H1 (cell line): ENCODE data around the gene EGFR. TPM values are rescaled to one million over a fixed set of nuclear protein-coding genes. Genes with fewer than 3 reads are reported as not detected.

Experiments
- CTCF ChIA-PET: fragments of 300-600 bp; sonication (Branson Sonifier 250); formaldehyde crosslinking; loops from one replicate; lab custom pipeline; 2021; ENCODE audit not compliant: partially characterized antibody; lab: Charles Lee
- POLR2A ChIA-PET: fragments of 300-600 bp; sonication (Branson Sonifier 250); formaldehyde crosslinking; loops from one replicate; lab custom pipeline; 2021; ENCODE audit warnings: inconsistent platforms; ENCODE audit not compliant: partially characterized antibody; lab: Charles Lee
- DNase-seq, 2 experiments: peaks; one replicate each; pipeline versions ENCODE4 v3.0.0 to v3.0.0-alpha.2; 2010 to 2022; ENCODE audit warnings: low spot score in 2 of 2, low read depth in 1 of 2, mixed read lengths in 1 of 2
- FAIRE-seq: peaks from 2 replicates; lab custom pipeline; 2011; peaks lifted over from hg19 to GRCh38; lab: Jason Lieb, UNC
- H2AFZ ChIP-seq: 2 replicates; pipeline ENCODE4 v1.8.1; 2012; ENCODE audit warnings: low read length, inconsistent platforms
- H2AK5ac ChIP-seq: 2 replicates; pipeline ENCODE4 v1.6.1; 2013; ENCODE audit warnings: low read depth, low read length
- H2BK120ac ChIP-seq: replicated peaks from 2 replicates; pipeline ENCODE3; 2013; ENCODE audit warnings: low read depth, low read length, inconsistent platforms
- H2BK12ac ChIP-seq: 2 replicates; pipeline ENCODE4 v1.6.1; 2013; ENCODE audit warnings: low read depth, low read length
- H2BK15ac ChIP-seq: 2 replicates; pipeline ENCODE4 v1.6.1; 2013; ENCODE audit warnings: low read length
- H2BK20ac ChIP-seq: 2 replicates; pipeline ENCODE4 v1.6.1; 2013; ENCODE audit warnings: low read length
- H2BK5ac ChIP-seq: 2 replicates; pipeline ENCODE4 v1.6.1; 2013; ENCODE audit warnings: low read depth, low read length
- H3K14ac ChIP-seq: 2 replicates; pipeline ENCODE4 v1.6.1; 2013; ENCODE audit warnings: inconsistent platforms; ENCODE audit not compliant: insufficient read length
- H3K18ac ChIP-seq: 2 replicates; pipeline ENCODE4 v1.6.1; 2013; ENCODE audit warnings: low read length; ENCODE audit errors: extremely low read depth
- H3K23ac ChIP-seq: 2 replicates; pipeline ENCODE4 v1.6.1; 2013; ENCODE audit warnings: inconsistent platforms; ENCODE audit not compliant: insufficient read length
- H3K23me2 ChIP-seq: 2 replicates; pipeline ENCODE4 v1.6.1; 2013; ENCODE audit warnings: low read depth, low read length
- H3K27ac ChIP-seq: 2 replicates; pipeline ENCODE4 v1.6.1; 2011; ENCODE audit warnings: low read depth, low read length, inconsistent platforms
- H3K27me3 ChIP-seq, 4 experiments: replicated peaks in 1 of 4; 1 replicate in 1 of 4; 2 replicates in 3 of 4; pipeline versions ENCODE4 v1.6.1 to v1.8.1; 2011 to 2013; ENCODE audit warnings: low read length in 3 of 4, mild to moderate bottlenecking in 3 of 4, inconsistent platforms in 2 of 4, mixed read lengths in 2 of 4, moderate library complexity in 1 of 4; ENCODE audit not compliant: control insufficient read depth in 3 of 4, insufficient read depth in 3 of 4; ENCODE audit errors: extremely low read depth in 1 of 4
- H3K36me3 ChIP-seq, 4 experiments: 2 replicates each; pipeline versions ENCODE4 v1.6.1 to v1.8.1; 2011 to 2013; ENCODE audit warnings: mild to moderate bottlenecking in 4 of 4, low read length in 3 of 4, moderate library complexity in 2 of 4, control low read depth in 1 of 4, inconsistent platforms in 1 of 4; ENCODE audit not compliant: insufficient read depth in 4 of 4, control insufficient read depth in 2 of 4
- H3K4ac ChIP-seq: replicated peaks from 2 replicates; pipeline ENCODE3; 2013; ENCODE audit warnings: low read length, low read depth, mixed read lengths, inconsistent platforms; ENCODE audit not compliant: insufficient read length
- H3K4me1 ChIP-seq, 4 experiments: replicated peaks in 1 of 4; 1 replicate in 1 of 4; 2 replicates in 3 of 4; pipeline versions ENCODE4 v1.6.1 to v1.8.1; 2011 to 2013; ENCODE audit warnings: low read length in 3 of 4, inconsistent platforms in 2 of 4, mixed read lengths in 1 of 4; ENCODE audit not compliant: insufficient read depth in 4 of 4, control insufficient read depth in 3 of 4
- H3K4me2 ChIP-seq, 2 experiments: 2 replicates each; pipeline versions ENCODE4 v1.6.1 to v1.8.1; 2011 to 2013; ENCODE audit warnings: low read depth in 2 of 2, low read length in 2 of 2, control low read depth in 1 of 2, inconsistent platforms in 1 of 2, mild to moderate bottlenecking in 1 of 2; ENCODE audit not compliant: insufficient read depth in 1 of 2
- H3K4me3 ChIP-seq, 4 experiments: fragments of 200-600, 300-600 bp in 1 of 4; sonication (generic), shearing (Covaris generic), sonication (Bioruptor Twin) in 1 of 4; 2 replicates each; pipeline versions ENCODE4 v1.5.1 to v1.8.1; 2011 to 2016; ENCODE audit warnings: low read length in 4 of 4, low read depth in 3 of 4, control low read depth in 2 of 4, inconsistent platforms in 2 of 4, mild to moderate bottlenecking in 2 of 4, mixed read lengths in 1 of 4, moderate library complexity in 1 of 4; ENCODE audit not compliant: insufficient read depth in 2 of 4; ENCODE audit errors: extremely low read depth in 1 of 4
- H3K56ac ChIP-seq: replicated peaks from 2 replicates; pipeline ENCODE3; 2013; ENCODE audit warnings: low read depth, mild to moderate bottlenecking, mixed read lengths, low read length, inconsistent platforms; ENCODE audit not compliant: insufficient read length
- H3K79me1 ChIP-seq: 2 replicates; pipeline ENCODE4 v1.6.1; 2013; ENCODE audit warnings: low read depth, low read length, control low read depth
- H3K79me2 ChIP-seq, 2 experiments: 2 replicates each; pipeline versions ENCODE4 v1.6.1 to v1.8.1; 2012 to 2013; ENCODE audit warnings: low read length in 2 of 2, mild to moderate bottlenecking in 2 of 2, inconsistent platforms in 1 of 2; ENCODE audit not compliant: insufficient read depth in 2 of 2, control insufficient read depth in 1 of 2
- H3K9ac ChIP-seq, 4 experiments: replicated peaks in 1 of 4; 1 replicate in 1 of 4; 2 replicates in 3 of 4; pipeline versions ENCODE4 v1.6.1 to v1.8.1; 2011 to 2013; ENCODE audit warnings: low read depth in 3 of 4, low read length in 3 of 4, control low read depth in 2 of 4, mild to moderate bottlenecking in 2 of 4, moderate library complexity in 2 of 4, inconsistent platforms in 1 of 4; ENCODE audit errors: extremely low read depth in 1 of 4
- H3K9me3 ChIP-seq, 2 experiments: 2 replicates each; pipeline versions ENCODE4 v1.6.1 to v1.8.1; 2012 to 2013; ENCODE audit warnings: mild to moderate bottlenecking in 2 of 2, moderate library complexity in 2 of 2, control low read depth in 1 of 2, inconsistent platforms in 1 of 2, low read depth in 1 of 2, low read length in 1 of 2, mixed read lengths in 1 of 2; ENCODE audit not compliant: insufficient read depth in 2 of 2
- H4K20me1 ChIP-seq, 2 experiments: replicated peaks in 1 of 2; 2 replicates each; pipeline versions ENCODE3 to v1.8.1; 2011 to 2013; ENCODE audit warnings: inconsistent platforms in 2 of 2, low read length in 2 of 2, mild to moderate bottlenecking in 1 of 2; ENCODE audit not compliant: insufficient read depth in 2 of 2, control insufficient read depth in 1 of 2
- H4K5ac ChIP-seq: 2 replicates; pipeline ENCODE4 v1.6.1; 2013; ENCODE audit warnings: low read length, low read depth, mixed read lengths, inconsistent platforms; ENCODE audit not compliant: insufficient read length
- H4K8ac ChIP-seq: 2 replicates; pipeline ENCODE4 v1.8.0; 2013; ENCODE audit warnings: mild to moderate bottlenecking, moderate library complexity, low read length, inconsistent platforms; ENCODE audit not compliant: insufficient read depth; ENCODE audit errors: extremely low read depth
- H4K91ac ChIP-seq: replicated peaks from 2 replicates; pipeline ENCODE3; 2013; ENCODE audit warnings: low read length, mixed read lengths, inconsistent platforms; ENCODE audit not compliant: insufficient read length
- BACH1 ChIP-seq: IDR thresholded peaks from 2 replicates; pipeline ENCODE4 v1.6.1; 2012; ENCODE audit warnings: low read length, improper control_type of control experiment
- CBX8 ChIP-seq: fragments of 300-800, 300-1000 bp; sonication (generic); IDR thresholded peaks from 2 replicates; pipeline ENCODE4 v1.7.1; 2016; ENCODE audit warnings: low read depth, low read length, borderline replicate concordance
- CHD2 ChIP-seq: IDR thresholded peaks from 2 replicates; pipeline ENCODE4 v1.6.1; 2012; ENCODE audit warnings: low read length, improper control_type of control experiment
- EZH2 ChIP-seq: fragments of 200-600 bp; sonication (generic); IDR thresholded peaks from 2 replicates; pipeline ENCODE4 v1.7.1; 2012; ENCODE audit warnings: low read depth, mild to moderate bottlenecking, moderate library complexity, low read length, inconsistent platforms; ENCODE audit not compliant: severe bottlenecking
- JUN ChIP-seq: IDR thresholded peaks from 2 replicates; pipeline ENCODE4 v1.6.1; 2011; ENCODE audit warnings: low read depth, mild to moderate bottlenecking, improper control_type of control experiment, low read length
- JUND ChIP-seq: IDR thresholded peaks from 2 replicates; pipeline ENCODE4 v1.6.1; 2011; ENCODE audit warnings: mild to moderate bottlenecking, improper control_type of control experiment, low read length
- NRF1 ChIP-seq: IDR thresholded peaks from 2 replicates; pipeline ENCODE4 v1.6.1; 2011; ENCODE audit warnings: mild to moderate bottlenecking, low read depth, low read length, improper control_type of control experiment
- PHF8 ChIP-seq: fragments of 200-600 bp; sonication (generic); conservative IDR thresholded peaks from 2 replicates; pipeline ENCODE4 v1.7.1; 2012; ENCODE audit warnings: low read depth, mild to moderate bottlenecking, inconsistent platforms, low read length, moderate library complexity
- POLR2A ChIP-seq, 2 experiments: IDR thresholded peaks; 1 replicate in 1 of 2; 2 replicates in 1 of 2; pipeline ENCODE4 v1.6.1; 2011; ENCODE audit warnings: low read depth in 2 of 2, low read length in 2 of 2, mild to moderate bottlenecking in 2 of 2; ENCODE audit errors: control extremely low read depth in 1 of 2
- POLR2AphosphoS5 ChIP-seq: IDR thresholded peaks from 2 replicates; pipeline ENCODE4 v1.6.1; 2011; ENCODE audit warnings: low read depth, low read length
- RXRA ChIP-seq: IDR thresholded peaks from 2 replicates; pipeline ENCODE4 v1.6.1; 2011; ENCODE audit warnings: low read depth, mild to moderate bottlenecking, low read length, moderate library complexity; ENCODE audit not compliant: insufficient read depth
- SIRT6 ChIP-seq: IDR thresholded peaks from one replicate; pipeline ENCODE4 v1.7.1; 2012; ENCODE audit warnings: low read length, inconsistent platforms
- SP1 ChIP-seq: IDR thresholded peaks from 2 replicates; pipeline ENCODE4 v1.6.1; 2011; ENCODE audit warnings: low read depth, low read length
- SRF ChIP-seq: IDR thresholded peaks from 2 replicates; pipeline ENCODE4 v1.6.1; 2011; ENCODE audit warnings: mild to moderate bottlenecking, low read depth, low read length, moderate library complexity
- SUZ12 ChIP-seq: fragments of 200-600 bp; sonication (generic); IDR thresholded peaks from 2 replicates; pipeline ENCODE4 v1.6.1; 2012; ENCODE audit warnings: mild to moderate bottlenecking, inconsistent platforms, low read length, moderate library complexity, mixed read lengths
- TAF1 ChIP-seq: IDR thresholded peaks from 2 replicates; pipeline ENCODE4 v1.6.1; 2011; ENCODE audit warnings: mild to moderate bottlenecking, low read depth, low read length
- TAF7 ChIP-seq: optimal IDR thresholded peaks from 2 replicates; pipeline ENCODE3; 2011; ENCODE audit warnings: low read depth, mild to moderate bottlenecking, inconsistent platforms, low read length, moderate library complexity, borderline replicate concordance
- WGBS, 2 experiments: shearing (Covaris generic) in 1 of 2; methylation state at CpG; one replicate each; pipeline versions ENCODE4 v1.1.6 to v1.1.7; 2013 to 2015; ENCODE audit warnings: low lambda C conversion rate in 2 of 2, mixed read lengths in 2 of 2, inconsistent platforms in 1 of 2, low coverage in 1 of 2, missing lambda C conversion rate in 1 of 2; ENCODE audit not compliant: insufficient replicate concordance in 2 of 2, insufficient coverage in 1 of 2, insufficient read length in 1 of 2; ENCODE audit errors: extremely low coverage in 1 of 2, missing lambda C conversion rate in 1 of 2; 5-methylcytosine and 5-hydroxymethylcytosine counted together
- polyA plus RNA-seq, 7 experiments: library from polyadenylated mRNA; depleted of rRNA in 3 of 7; stranded (reverse) in 5 of 7; unstranded in 2 of 7; fragments of >200 nt in 5 of 7; fragments of 200-250 nt in 2 of 7; gene quantifications; 1 replicate in 5 of 7; 2 replicates in 1 of 7; 4 replicates in 1 of 7; pipeline versions ENCODE4 v1.2.1 to v1.2.3, GENCODE V29; 2011 to 2013; ENCODE audit warnings: missing spikeins in 2 of 7, mixed read lengths in 2 of 7
- total RNA-seq: library from RNA; stranded (reverse); fragmentation: NEBNext Ultra II Directional; extraction: Animal tissue kit (Norgen Biotek cat#: 25700); gene quantifications from 2 replicates; pipeline ENCODE4 v1.2.1, GENCODE V29; 2021

EGFR gene
- total and polyA plus RNA-seq, 2 of the 8 experiments (the other 6 are each of a cell fraction or from before 2014, with no cell fraction given), result 1.9 to 5.8 TPM

- Histone ChIP-seq H4K8ac (no peak overlapping the region), H3K27me3 (no peaks in the 10 kb centered on the region), H3K4me2 (no peak overlapping the region), H2BK120ac (no peak overlapping the region), H2AFZ (no peak overlapping the region), H4K91ac (no peak overlapping the region), H3K4me1 (no peaks in the 10 kb centered on the region), H2BK20ac (no peak overlapping the region), H3K23ac (no peak overlapping the region), H3K9me3 (no peaks in the 10 kb centered on the region), H2BK12ac (no peak overlapping the region), H4K5ac (no peak overlapping the region), H2BK15ac (no peak overlapping the region), H3K27ac (no peak overlapping the region), H3K18ac (no peak overlapping the region), H3K4me3 (no peak overlapping the region), H3K23me2 (no peaks in the 10 kb centered on the region), H3K36me3 (no peaks in the 10 kb centered on the region), H3K56ac (no peak overlapping the region), H3K79me1 (no peaks in the 10 kb centered on the region), H3K14ac (no peak overlapping the region), H2BK5ac (no peak overlapping the region), H3K79me2 (no peaks in the 10 kb centered on the region), H2AK5ac (no peak overlapping the region), H3K4ac (no peak overlapping the region), H3K9ac (no peak overlapping the region), H4K20me1 (no peaks in the 10 kb centered on the region)
- FAIRE-seq, result no peak
- WGBS, 2 experiments, result 65% methylated on average over 2 of the region's 2 CpGs; no CpG with 5 or more reads in 1 of the 2 experiments
- ChIA-PET CTCF (interaction anchor here (1.3 to 1.7 kb wide), 3 partner anchors 9 to 299 kb away, joined by 3 to 9 read pairs (median 4); no protein-coding TSS in a partner anchor), POLR2A (no interaction called here)
- DNase-seq, result no peak
- TF ChIP-seq JUN (no peak), BACH1 (no peak), POLR2A (IDR thresholded peaks at IDR 0.05; ENCODE audit: control extremely low read depth in 1 of 2, low read depth in 2 of 2, low read length in 2 of 2) (no peak), JUND (no peak), NRF1 (no peak), POLR2AphosphoS5 (no peak), EZH2 (no peak), TAF7 (no peak), CHD2 (no peak), SRF (no peak), RXRA (no peak), SP1 (no peak), TAF1 (no peak), PHF8 (no peak), SUZ12 (no peak), SIRT6 (no peak), CBX8 (no peak)
Observed at GRCh38 chr7:55138663-55139062, 119.8 kb downstream of the EGFR start.
